Activated CD4-positive, alpha-beta T cell treated with anti-CD3 and anti-CD28 coated beads, Interleukin-2, amount 50 U/mL, for 4 hours (primary cell): Measurements from ENCODE around the gene MOXD1.

ENCODE experiments used
- DNase-seq, 2 experiments: peaks; one replicate each; pipeline ENCODE4 v3.0.0-alpha.2; 2020

Gene MOXD1

DNA sequence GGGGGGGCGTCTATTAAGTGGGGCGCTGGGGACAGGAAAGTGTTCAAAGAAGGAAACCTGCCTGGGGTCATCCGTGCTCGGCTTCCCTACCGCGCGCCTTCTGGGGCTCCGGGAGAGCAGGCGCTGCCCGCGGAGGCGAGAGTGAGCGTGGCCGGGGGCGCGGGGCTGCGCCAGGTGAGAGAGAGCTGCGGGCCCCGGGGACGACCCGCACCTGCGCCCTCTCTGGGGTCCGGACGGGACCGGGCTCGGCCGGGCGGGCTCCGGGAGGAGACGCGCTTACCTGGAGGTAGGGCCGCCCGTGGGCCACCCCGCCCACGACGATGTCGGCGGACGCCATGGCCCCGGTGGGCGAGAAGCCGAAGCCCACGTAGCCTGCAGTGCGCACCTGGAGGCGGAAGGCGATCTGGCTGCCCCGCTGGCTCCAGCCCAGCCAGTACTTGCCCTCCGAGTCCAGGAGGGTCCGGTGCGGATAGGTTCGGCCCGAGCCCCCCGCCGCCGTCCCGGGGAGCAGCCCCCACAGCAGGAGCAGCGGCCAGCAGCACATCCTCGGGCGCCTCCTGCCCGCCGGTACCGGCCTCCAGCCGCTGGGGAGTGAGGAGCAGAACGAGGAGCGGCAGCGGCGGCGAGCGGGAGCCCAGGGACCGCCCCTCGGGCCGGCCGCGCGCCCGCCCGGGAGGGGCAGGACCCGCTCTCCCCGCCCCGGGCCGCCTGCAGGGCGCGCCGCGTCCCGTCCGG, at the start of gene MOXD1:
Gene MOXD1 (minus strand): TSS at position 593 of the 735 bp plus-strand sequence. CDS start 49 bp downstream, at position 544.
- no peak for DNase-seq

DNA sequence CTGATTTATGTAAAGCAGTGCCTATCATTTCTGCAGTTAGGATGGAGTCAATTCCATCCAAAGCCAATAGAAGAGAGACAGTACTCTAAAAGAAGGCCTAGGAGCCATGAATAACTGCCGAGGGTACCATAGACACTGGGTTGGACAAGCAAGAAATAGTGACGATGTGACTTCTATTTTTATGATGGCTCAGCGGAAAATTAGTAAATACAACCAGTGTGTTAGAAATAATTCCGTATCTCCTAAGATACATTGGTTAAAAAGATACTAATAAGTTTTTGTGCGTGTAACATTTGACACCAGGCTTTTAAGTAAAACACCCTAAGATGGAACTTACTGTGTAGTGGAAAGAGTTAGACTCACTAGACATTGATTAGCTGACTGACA, 45.6 kb upstream of the MOXD1 start:
- DNase-seq = no peak

DNA sequence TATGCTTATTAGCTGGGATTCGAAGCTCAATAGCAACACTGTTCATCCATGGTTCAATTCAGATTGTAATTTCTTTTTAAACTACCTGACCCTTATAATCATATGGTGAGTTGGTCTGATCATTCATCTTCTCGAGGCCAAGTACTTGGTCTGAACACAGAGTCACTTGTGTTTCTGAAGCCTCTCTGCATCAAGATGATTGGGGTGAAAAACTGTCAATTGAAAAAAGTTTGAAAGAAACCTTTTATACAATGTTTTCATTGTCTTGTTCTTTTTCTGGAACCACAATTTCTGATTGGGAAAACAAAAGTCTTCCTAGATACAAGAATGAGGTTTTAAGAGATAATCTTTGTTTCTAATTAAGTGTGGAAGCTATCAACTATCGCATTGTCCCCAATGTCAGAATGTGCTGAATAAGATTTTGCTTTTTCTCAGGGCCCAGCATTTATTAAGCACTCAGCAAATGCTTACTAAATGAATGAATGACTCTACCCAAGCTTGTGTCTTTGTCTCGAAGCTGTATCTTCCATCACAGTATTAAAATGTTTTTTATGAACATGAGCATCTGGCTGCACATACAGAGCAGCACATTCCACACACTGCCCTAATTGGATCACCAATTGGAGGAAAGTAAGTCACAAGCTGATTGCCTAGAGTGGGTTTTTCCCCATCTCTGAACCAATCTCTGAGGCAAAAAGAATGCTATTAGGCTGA, 45.0 kb upstream of the MOXD1 start:
- DNase-seq = no peak

GRCh38 chr6:132445201-132445951, 44.1 kb upstream of the MOXD1 start:
- no peak for DNase-seq

DNA sequence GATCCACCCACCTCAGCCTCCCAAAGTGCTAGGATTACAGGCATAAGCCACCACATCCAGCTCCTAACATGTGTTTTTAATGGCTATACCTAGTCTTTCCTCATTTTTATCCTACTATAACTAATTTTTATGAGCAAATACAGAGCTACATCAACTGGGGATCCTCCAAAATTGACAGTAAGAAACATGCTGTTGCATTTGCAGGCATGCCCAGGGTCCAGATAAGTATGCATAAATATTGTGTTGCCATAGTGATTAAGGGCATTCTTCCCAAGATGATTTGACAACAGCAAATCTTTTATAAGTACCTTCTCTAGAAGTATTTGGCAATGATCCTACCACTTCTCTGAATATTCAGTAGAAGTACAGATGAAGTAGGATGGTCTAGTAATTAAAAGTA, 41.9 kb upstream of the MOXD1 start:
- DNase-seq = no peak

DNA sequence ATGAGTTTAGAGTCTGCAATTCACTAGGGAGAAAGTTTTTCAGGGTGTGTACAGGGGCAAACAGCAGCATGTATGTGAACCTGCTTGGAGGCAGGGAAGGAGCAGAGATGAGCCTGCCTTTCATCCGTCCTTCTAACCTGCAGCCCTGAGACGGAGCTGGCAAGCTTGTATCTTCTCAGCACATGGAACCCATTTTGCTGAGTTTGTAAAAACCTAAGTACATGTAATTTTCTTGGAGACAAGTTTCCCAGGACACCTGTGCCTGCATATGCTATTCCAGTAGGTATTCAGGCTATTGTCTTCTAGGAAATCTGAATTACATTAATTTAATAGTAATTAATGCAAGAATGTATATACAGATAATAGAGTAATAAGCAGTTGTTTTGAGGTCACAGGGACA, 28.8 kb upstream of the MOXD1 start:
- DNase-seq = no peak

DNA sequence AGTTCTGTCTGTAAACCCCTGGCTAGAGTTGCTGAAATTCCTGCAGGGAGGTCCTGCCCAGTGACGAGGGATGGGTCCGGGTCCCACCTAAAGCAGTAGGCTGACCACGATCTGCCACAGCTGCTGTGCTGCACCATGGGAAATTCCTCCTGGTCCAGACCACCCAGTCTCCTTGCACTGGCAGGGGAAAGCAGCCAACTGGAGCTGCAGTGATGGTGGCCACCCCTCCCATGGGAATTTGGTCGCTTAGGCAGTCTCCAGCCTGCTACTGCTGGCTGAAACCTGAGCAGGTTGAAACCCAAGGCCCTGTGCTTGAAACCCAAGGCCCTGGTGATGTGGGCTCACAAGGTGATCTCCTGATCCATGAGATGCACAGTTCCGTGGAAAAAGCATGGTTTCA, 23.9 kb upstream of the MOXD1 start:
- DNase-seq = no peak

GRCh38 chr6:132423839-132424238, 22.6 kb upstream of the MOXD1 start:
- no peak for DNase-seq

- no peak for DNase-seq
These were observed 17.1 kb upstream of the MOXD1 start for GRCh38 chr6:132418235-132418965.

- DNase-seq = no peak
These were observed 13.5 kb upstream of the MOXD1 start for GRCh38 chr6:132414761-132415160.

DNA sequence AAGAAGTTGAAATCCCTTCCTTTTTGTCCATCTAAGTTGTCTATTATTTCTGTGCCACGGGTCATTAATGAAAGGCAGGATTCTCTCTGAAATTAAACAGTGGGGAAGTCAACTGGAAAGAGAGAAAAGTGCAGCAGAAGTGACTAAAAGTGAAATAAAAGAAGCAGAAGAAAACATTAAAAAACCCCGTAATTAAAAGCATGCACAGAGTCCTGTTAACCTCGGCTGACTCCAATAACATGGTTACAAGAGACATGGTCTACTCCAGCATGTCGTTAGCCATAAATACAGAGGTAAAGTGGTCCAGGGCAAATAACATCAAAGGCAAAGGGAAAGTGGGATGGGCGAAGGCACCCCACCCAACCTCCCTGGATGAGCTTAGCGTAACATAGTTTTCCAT, 13.0 kb upstream of the MOXD1 start:
- DNase-seq = no peak

GRCh38 chr6:132413499-132413802, 12.2 kb upstream of the MOXD1 start:
- no peak for DNase-seq

- DNase-seq = no peak
These were observed 11.6 kb upstream of the MOXD1 start for GRCh38 chr6:132412656-132413498.

- no peak for DNase-seq
These were observed 10.0 kb upstream of the MOXD1 start for GRCh38 chr6:132411296-132411695.

- no peak for DNase-seq
These were observed 9.6 kb upstream of the MOXD1 start for GRCh38 chr6:132410830-132411229.

GRCh38 chr6:132405143-132405915, 4.1 kb upstream of the MOXD1 start:
- DNase-seq = no peak

GRCh38 chr6:132404736-132405135, 3.5 kb upstream of the MOXD1 start:
- DNase-seq = no peak

GRCh38 chr6:132404330-132404729, 3.1 kb upstream of the MOXD1 start:
- no peak for DNase-seq

GRCh38 chr6:132401618-132402285, 477 bp upstream of the MOXD1 start:
- DNase-seq = no peak

- no peak for DNase-seq
These were observed 756 bp downstream of the MOXD1 start for GRCh38 chr6:132400555-132400882.
